ENCODE results near the gene C6orf132. TPM values are rescaled to one million over a fixed set of nuclear protein-coding genes. Genes with fewer than 3 reads are reported as not detected.
A peak's percentile ranks its signal among the peaks of the same experiment; 100 is the strongest.

The C6orf132 gene
- total RNA-seq, 1 donor from 2014 or later, result 0.23 TPM

DNA sequence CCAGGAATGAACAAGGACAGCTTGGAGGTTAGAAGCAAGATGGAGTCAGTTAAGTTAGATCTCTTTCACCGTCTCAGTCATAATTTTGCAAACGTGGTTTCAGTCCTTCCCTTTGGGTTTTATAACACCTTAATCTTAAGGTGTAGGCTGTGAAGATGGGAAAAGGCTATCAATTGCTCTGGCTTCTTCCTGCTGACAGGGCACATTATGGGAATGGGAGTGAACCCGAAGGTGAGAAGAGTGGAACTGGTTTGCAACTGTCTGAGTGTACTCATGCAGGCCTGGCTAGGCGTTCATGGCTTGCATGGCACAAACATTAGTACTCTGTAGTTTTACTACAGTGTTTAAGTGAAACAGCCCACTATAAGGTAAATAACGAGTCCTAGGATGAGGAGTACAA is 82.7 kb downstream of the C6orf132 start:
- DNase-seq (ENCODE audit: low spot score), result no peak
- H3K4me3 Mint-ChIP-seq (ENCODE audit: low read depth), result no peak overlapping the region
- no peak overlapping the region for H3K27ac Mint-ChIP-seq
- peaks cover 80% of the 10 kb centered on the region for H3K36me3 Mint-ChIP-seq (ENCODE audit: low read depth)
- no peaks in the 10 kb centered on the region for H3K27me3 Mint-ChIP-seq (ENCODE audit: low read depth)
- H3K9me3 Mint-ChIP-seq, result no peaks in the 10 kb centered on the region
- H3K4me1 Mint-ChIP-seq (ENCODE audit: low read depth), result peaks cover 1% of the 10 kb centered on the region
- intact Hi-C loops (cut with micrococcal nuclease), result no loop called here

DNA sequence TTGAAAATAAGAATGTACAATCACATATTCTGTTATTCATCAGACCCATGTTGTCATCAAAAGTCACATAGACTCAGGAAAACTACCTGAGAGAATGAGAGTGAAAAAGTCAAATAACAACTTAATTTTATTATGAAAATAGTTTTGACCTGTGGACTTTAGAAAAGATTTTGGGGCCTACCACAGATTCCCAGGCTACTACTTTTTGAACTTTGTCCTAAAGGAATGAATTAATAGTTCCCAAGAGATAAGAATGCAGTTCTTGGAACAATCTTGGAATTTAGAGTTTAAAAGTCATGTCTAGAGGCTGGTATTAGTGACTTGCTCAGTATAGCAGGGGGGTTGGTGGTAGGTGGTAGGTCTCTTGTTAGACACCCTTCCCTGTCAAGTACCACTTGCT is 88.8 kb downstream of the C6orf132 start:
- no peak overlapping the region for H3K27ac Mint-ChIP-seq
- DNase-seq (ENCODE audit: low spot score), result no peak
- H3K27me3 Mint-ChIP-seq (ENCODE audit: low read depth), result no peaks in the 10 kb centered on the region
- H3K9me3 Mint-ChIP-seq, result no peaks in the 10 kb centered on the region
- H3K4me3 Mint-ChIP-seq (ENCODE audit: low read depth), result no peak overlapping the region
- intact Hi-C loops (cut with micrococcal nuclease), result no loop called here
- H3K36me3 Mint-ChIP-seq (ENCODE audit: low read depth), result peaks cover 62% of the 10 kb centered on the region
- peaks cover 26% of the 10 kb centered on the region for H3K4me1 Mint-ChIP-seq (ENCODE audit: low read depth)

DNA sequence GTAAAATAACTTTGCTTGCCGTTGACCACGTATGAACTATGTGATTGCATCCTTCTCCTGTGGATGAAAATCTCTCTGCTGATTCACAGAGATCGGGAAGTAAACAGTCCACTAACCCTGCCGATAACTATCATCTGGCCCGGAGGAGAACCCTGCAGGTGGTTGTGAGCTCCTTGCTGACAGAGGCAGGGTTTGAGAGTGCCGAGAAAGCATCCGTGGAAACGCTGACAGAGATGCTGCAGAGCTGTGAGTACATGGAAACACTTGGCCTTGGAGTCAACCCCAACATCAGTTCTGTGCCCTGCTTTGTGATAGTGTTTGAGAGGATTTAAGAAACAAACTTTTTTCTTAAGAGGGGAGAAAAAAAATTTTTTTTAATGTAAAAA is 91.2 kb downstream of the C6orf132 start:
- intact Hi-C loops (cut with micrococcal nuclease), result loop anchor here (2.0 kb wide), 2 partner anchors 130 to 316 kb away; partner anchors contain the start of genes BYSL, MED20 and TFEB
- Mint-ChIP-seq H3K27me3 (ENCODE audit: low read depth) (no peaks in the 10 kb centered on the region), H3K4me1 (ENCODE audit: low read depth) (peaks cover 42% of the 10 kb centered on the region), H3K9me3 (no peaks in the 10 kb centered on the region), H3K4me3 (ENCODE audit: low read depth) (peak overlapping the region; percentile 94), H3K36me3 (ENCODE audit: low read depth) (peaks cover 42% of the 10 kb centered on the region), H3K27ac (peak overlapping the region; percentile 70)
- DNase-seq (ENCODE audit: low spot score), result no peak

Other genes with a start within 250 kb of the C6orf132 start
- 6.1 and 6.4 TPM in 2 replicates for gene USP49, start 247.2 kb downstream of the C6orf132 start, total RNA-seq
- gene MED20, start 221.5 kb downstream of the C6orf132 start, total RNA-seq, result 23.7 and 24.3 TPM in 2 replicates
- gene BYSL, start 221.1 kb downstream of the C6orf132 start, total RNA-seq, result 58.2 and 60.5 TPM in 2 replicates
- 207 and 217 TPM in 2 replicates for gene CCND3, start 200.8 kb downstream of the C6orf132 start, total RNA-seq
- gene TAF8, start 92.1 kb downstream of the C6orf132 start, total RNA-seq, result 38.8 and 41.9 TPM in 2 replicates
- gene GUCA1A, start 30.7 kb upstream of the C6orf132 start, total RNA-seq, result 0.16 and 0.18 TPM in 2 replicates
- gene GUCA1B, start 52.3 kb upstream of the C6orf132 start, total RNA-seq, result 1.0 and 1.1 TPM in 2 replicates
- 39.6 and 40.4 TPM in 2 replicates for gene MRPS10, start 75.2 kb upstream of the C6orf132 start, total RNA-seq